C4-2B (cell line): ENCODE measurements around the gene PTPRM.

Experiments
- H3K27ac ChIP-seq: fragments of 450-650 bp; 2 replicates; pipeline ENCODE4 v1.5.1; 2017
- ZFX ChIP-seq: fragments of 450-650 bp; IDR thresholded peaks from 2 replicates; pipeline ENCODE4 v1.6.1; 2017
- TF ChIP-seq, protein P1 (sequence below): fragments of 450-650 bp; conservative IDR thresholded peaks from 2 replicates; pipeline ENCODE4 v1.5.1; 2017; ENCODE audit warnings: mild to moderate bottlenecking

Gene PTPRM

GRCh38 chr18:7535436-7536205, 31.5 kb upstream of the PTPRM start:
- H3K27ac ChIP-seq: no peak overlapping the region
- TF ChIP-seq, protein P1, sequence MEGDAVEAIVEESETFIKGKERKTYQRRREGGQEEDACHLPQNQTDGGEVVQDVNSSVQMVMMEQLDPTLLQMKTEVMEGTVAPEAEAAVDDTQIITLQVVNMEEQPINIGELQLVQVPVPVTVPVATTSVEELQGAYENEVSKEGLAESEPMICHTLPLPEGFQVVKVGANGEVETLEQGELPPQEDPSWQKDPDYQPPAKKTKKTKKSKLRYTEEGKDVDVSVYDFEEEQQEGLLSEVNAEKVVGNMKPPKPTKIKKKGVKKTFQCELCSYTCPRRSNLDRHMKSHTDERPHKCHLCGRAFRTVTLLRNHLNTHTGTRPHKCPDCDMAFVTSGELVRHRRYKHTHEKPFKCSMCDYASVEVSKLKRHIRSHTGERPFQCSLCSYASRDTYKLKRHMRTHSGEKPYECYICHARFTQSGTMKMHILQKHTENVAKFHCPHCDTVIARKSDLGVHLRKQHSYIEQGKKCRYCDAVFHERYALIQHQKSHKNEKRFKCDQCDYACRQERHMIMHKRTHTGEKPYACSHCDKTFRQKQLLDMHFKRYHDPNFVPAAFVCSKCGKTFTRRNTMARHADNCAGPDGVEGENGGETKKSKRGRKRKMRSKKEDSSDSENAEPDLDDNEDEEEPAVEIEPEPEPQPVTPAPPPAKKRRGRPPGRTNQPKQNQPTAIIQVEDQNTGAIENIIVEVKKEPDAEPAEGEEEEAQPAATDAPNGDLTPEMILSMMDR: no peak
- TF ChIP-seq ZFX: no peak

DNA sequence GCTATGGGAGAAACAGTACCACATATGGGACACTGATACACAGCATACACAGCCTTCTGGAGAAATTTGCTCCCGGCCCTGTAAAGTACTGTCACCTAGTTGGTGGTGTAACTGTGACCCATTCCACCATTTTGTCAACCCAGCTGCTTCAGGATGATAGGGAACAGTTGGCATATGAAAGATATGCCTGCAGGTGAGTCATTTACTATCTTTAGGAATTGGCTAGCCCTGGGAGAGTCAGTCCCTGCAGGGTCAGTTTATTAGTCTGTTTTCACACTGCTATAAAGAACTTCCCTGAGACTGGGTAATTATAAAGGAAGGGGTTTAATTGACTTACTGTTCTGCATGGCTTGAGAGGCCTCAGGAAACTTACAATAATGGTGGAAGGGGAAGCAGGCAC, 30.0 kb upstream of the PTPRM start:
- TF ChIP-seq ZFX: no peak
- TF ChIP-seq, protein P1: no peak

DNA sequence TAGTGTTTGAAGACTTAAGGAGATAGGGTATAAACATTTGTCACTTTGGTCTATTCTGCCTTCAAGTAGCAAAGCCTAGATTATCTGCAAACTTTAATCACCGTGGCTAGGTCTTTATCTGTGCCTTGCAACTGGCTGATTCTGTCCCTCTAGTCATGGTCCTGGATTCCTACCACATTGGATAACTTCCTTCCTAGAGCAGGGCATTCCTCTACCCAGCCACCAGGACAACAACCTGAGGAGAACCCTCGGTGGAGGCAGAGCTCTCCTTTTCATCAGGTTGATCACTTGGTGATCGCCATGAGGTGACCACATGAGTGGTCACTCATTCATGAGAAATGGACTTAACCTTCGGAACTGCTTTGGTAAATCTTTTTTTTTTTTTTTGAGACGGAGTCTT, 25.3 kb upstream of the PTPRM start:
- H3K27ac ChIP-seq: no peak overlapping the region
- TF ChIP-seq ZFX: no peak
- TF ChIP-seq, protein P1: no peak

More for the DNA sequence above, 30.0 kb upstream of the PTPRM start:
- H3K27ac ChIP-seq: no peak overlapping the region

- H3K27ac ChIP-seq: no peak overlapping the region
- no peak for TF ChIP-seq ZFX
- TF ChIP-seq, protein P1: no peak
Measured at GRCh38 chr18:7544686-7545085, 22.4 kb upstream of the PTPRM start.

DNA sequence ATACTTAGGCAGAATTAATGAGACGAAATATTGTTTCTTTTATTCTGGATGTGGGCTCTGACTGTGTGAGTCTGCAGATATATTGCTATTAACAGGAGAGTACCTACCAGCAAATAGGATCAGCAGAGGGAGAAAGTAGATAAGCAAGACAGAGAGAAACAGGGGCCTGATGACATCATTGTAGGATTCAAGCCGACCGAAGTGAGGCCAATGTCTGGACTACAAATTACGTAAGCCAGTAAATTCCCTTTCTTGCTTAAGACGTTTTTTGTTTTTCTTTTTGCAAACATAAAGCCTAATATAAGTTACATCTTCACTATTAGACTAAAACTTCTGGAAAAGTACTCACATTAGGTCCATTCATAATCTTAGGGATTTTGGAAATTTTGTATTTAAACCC, 21.4 kb upstream of the PTPRM start:
- TF ChIP-seq, protein P1: no peak
- no peak for TF ChIP-seq ZFX
- no peak overlapping the region for H3K27ac ChIP-seq

GRCh38 chr18:7548221-7548620, 18.9 kb upstream of the PTPRM start:
- no peak for TF ChIP-seq ZFX
- TF ChIP-seq, protein P1: no peak
- no peak overlapping the region for H3K27ac ChIP-seq

DNA sequence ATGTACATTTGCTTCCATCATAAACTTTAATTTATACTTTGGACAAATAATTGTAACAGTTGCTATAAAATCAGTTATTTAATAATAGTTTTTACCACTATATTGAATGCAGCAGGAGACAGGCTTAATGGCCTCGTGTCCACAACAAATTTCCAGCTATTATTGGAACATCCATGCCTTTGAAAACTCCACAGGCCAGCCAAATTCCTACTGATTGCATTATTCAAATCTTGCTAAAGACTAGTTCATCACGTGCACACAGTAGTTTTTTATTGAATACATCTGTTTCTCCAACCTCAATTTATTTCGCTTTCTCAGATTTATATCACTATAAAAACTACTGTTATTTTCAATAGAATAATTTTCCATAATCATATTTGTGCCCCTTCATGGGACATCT, 18.4 kb upstream of the PTPRM start:
- no peak overlapping the region for H3K27ac ChIP-seq
- TF ChIP-seq, protein P1: no peak
- no peak for TF ChIP-seq ZFX
